Fibroblast of peridontal ligament (primary cell): ENCODE results near the gene CLIP1.
A peak's percentile ranks its signal among the peaks of the same experiment; 100 is the strongest.

Experiments used
- DNase-seq: peaks from one replicate; pipeline ENCODE4 v3.0.0-alpha.2; 2010; ENCODE audit errors: extremely low read depth

CLIP1 gene

GRCh38 chr12:122356192-122356635, 66.3 kb downstream of the CLIP1 start:
- peak; percentile 87 for DNase-seq

- no peak for DNase-seq
Measured at GRCh38 chr12:122355706-122356105, 66.8 kb downstream of the CLIP1 start.

GRCh38 chr12:122354958-122355641, 67.4 kb downstream of the CLIP1 start:
- DNase-seq: no peak

- DNase-seq: no peak
Measured at GRCh38 chr12:122352394-122352793, 70.1 kb downstream of the CLIP1 start.

GRCh38 chr12:122350141-122350848, 72.2 kb downstream of the CLIP1 start:
- DNase-seq: peak; percentile 97

DNA sequence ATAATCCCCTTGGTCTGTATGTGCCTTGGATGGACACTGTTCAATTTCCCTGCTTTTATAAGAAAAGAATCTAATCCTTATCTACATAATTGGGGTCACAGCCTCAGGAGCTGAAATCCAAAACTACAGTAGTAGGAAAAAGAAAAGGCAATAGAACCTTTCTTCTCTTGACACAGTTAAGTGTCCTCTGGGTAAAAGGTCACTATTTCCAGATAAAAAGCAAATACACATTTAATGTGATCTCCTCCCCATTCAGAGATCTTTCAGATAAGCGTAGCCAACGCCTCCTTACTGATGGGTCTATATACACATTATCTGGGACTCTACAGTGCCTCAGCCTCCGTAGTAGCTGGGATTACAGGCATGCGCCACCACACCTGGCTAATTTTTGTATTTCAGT, 73.4 kb downstream of the CLIP1 start:
- DNase-seq: no peak

DNA sequence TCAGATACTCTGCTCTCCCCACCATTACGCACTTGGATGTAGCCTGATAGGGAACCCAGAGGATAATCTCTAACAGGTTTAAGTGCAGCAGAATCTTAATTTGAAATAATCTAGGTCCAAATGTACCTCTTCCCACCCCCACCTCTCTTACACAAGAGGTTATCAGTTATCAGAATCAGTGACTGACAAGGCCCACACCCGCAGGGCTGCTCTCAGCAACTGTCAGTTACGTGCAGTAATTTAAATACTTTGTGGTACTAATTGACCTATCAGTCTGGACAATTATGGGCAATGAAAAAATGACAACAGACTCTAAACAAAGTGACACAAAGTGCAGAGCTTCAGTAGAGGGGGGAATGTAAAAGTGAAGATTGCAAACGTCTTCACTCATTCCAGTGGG, 74.0 kb downstream of the CLIP1 start:
- DNase-seq: no peak

- DNase-seq: no peak
Measured at GRCh38 chr12:122346054-122346453, 76.4 kb downstream of the CLIP1 start.

- no peak for DNase-seq
Measured at GRCh38 chr12:122345042-122345441, 77.4 kb downstream of the CLIP1 start.

DNA sequence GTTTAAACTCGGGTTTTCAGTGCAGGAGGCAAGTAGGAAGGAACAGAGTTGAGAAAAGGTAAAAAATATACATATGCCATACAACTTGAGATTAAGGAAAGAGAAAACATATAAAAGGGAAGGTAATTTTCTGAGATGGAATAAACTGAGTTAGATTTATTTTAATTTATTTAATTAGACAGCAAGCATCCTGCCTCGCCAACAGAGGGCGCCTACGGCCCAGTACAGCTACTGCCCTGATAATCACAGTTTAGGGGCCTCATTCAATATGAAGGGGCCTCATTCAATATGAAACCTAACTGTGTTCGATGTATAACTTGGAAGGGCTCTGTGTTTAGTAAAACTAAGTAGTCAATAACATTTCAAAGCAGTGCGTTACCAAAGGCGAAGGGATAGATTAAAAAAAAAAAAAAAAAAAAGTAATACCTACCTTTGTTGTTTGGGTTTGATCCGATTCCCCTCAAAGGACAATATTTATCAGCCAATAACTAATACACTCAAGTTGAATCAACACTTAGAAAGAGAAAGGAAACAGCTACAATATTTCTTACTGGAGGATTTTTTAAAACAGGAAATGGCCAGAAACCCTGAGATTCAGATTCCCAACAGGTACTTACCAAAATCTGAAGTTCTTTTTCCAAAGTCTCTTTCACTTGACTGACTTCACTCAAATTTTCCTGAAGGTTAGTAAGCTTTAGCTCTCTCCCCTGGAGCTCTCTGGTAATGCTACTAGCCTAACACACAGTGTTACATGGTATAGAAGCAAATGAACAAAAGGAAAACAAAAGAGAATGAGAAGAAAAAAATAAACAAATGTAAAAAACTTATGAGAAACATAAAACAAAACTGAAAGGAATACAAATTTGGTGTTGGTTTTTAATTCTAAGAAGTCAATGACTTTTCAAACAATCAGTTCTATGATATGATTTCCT, 86.2 kb downstream of the CLIP1 start:
- peak; percentile 32 for DNase-seq

- DNase-seq: no peak
Measured at GRCh38 chr12:122333142-122334087, 89.1 kb downstream of the CLIP1 start.

GRCh38 chr12:122327494-122328385, 94.7 kb downstream of the CLIP1 start:
- no peak for DNase-seq

- DNase-seq: no peak
Measured at GRCh38 chr12:122327014-122327413, 95.5 kb downstream of the CLIP1 start.

DNA sequence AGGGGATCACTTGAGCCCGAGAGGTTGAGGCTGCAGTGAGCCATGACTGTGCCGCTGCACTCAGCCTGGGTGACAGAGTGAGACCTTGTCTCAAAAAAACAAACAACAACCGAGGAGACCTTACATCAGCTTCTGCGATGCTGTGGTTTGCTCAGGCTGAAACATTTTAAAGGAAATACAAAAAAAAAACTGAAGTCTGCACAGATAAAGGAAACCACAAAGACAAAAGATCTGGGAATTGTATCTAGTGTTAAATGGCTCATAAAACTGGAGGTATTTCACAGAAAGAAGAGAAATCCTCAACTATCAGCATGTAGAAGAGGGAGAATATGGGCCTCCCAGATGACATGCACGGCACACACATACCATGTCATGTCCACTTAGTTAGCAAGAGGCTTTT, 95.9 kb downstream of the CLIP1 start:
- no peak for DNase-seq

DNA sequence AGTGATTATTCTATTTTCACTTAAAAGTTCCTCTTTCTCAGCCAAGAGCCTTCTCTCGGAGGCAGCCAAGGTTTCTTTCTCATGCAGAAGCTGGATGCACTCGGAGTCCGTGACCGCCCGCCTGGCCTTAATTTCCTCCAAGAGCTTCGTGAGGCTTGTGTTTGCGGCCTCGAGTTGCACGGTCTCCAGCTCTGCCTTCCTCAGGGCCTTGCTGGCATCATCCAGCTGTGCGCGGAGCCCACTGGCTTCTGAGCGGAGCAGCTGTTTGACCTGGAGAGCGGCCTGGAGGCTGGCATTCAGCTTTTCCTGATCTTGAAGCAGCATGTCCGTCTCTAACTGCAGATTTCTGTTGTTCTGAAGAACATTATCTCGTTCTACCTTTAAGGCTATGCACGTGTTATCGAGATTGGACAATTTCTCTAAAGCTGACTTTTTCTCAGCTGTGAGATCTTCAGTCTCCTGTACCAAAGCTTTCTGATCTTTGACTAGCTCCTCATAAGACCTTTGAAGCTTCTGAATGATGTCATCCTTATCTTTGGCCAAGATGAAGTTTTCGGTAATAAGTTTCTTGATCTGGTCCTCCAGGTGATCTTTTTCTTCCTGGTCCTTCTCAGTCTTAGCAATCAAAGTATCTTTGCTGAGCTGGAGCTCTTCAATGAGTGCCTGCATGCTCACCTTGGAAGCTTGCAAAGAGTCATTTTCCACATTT, 99.0 kb downstream of the CLIP1 start:
- DNase-seq: no peak

GRCh38 chr12:122322501-122322900, 100.0 kb downstream of the CLIP1 start:
- no peak for DNase-seq

- peak; percentile 99 for DNase-seq
Measured at GRCh38 chr12:122318607-122319605, 103.6 kb downstream of the CLIP1 start.

GRCh38 chr12:122312926-122313325, 109.5 kb downstream of the CLIP1 start:
- no peak for DNase-seq
